NCI-H2107 treated with DMSO at 0.1 percent for 48 hours (cell line): Measurements from ENCODE around the gene PARP9.
A peak's percentile ranks its signal among the peaks of the same experiment; 100 is the strongest.

Source experiments
- DNase-seq: peaks from one replicate; lab custom pipeline; 2025; ENCODE audit not compliant: unreplicated experiment; lab: John Stamatoyannopoulos, UW

PARP9 gene

DNA sequence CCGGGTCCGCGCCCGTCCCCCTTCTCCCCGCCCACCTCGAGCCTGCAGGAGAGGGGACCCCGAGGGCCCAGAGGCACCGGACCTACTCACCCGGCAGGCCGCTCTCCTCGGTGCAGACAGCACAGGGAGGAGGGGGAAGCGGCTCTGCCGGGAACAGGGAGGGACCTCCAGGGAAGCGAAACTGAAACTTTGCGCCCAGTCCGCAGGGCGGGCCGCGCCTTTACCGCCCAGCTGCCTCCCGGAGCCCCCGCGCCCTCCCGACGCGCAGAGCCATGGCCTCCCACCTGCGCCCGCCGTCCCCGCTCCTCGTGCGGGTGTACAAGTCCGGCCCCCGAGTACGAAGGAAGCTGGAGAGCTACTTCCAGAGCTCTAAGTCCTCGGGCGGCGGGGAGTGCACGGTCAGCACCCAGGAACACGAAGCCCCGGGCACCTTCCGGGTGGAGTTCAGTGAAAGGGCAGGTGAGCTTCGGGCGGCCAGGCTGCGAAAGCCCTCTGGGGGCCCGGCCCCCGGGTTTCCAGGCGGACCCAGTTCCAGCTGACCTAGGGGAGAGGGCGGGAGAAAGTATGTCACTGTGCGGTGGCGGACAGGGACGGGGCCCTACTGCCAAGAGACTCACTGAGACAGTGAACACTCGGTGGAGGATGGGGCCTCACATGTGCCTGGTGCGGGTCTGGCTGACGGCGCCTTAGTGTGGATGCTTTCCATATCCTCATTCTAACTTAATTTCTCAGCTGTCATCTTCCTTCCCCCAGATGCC, at the start of gene PARP9, which contains the start of gene DTX3L:
Gene PARP9, minus strand, starts transcription at position 146 of the 758 bp plus-strand sequence. CDS start 4,680 bp downstream, outside the sequence.
Gene DTX3L, plus strand, starts transcription at position 184 of the 758 bp plus-strand sequence. Its CDS starts 89 bp downstream, at position 273.
- peak; percentile 51 for DNase-seq

DNA sequence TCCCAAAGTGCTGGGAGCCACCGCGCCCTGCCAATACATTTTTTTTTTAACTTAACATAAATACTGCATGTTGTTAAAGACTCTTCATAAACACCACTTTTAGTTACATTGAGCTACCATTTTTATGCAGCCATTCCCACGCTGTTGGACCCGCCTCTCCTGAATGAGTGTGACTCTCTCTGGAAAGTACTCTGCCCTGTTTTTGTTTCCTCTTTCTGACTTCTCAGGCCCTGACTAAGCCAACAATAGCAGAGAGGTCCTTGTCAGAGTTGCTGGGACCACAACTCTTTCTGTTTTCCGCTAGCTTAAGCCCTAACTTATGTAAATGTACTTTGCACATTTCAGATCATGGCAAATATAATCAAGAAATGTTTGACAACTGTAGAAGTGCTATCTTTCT, 48.6 kb upstream of the PARP9 start:
- DNase-seq: no peak

GRCh38 chr3:122609798-122610559, 45.9 kb upstream of the PARP9 start:
- DNase-seq: no peak

GRCh38 chr3:122608916-122609315, 44.8 kb upstream of the PARP9 start:
- DNase-seq: no peak

GRCh38 chr3:122606330-122606729, 42.2 kb upstream of the PARP9 start:
- DNase-seq: no peak

DNA sequence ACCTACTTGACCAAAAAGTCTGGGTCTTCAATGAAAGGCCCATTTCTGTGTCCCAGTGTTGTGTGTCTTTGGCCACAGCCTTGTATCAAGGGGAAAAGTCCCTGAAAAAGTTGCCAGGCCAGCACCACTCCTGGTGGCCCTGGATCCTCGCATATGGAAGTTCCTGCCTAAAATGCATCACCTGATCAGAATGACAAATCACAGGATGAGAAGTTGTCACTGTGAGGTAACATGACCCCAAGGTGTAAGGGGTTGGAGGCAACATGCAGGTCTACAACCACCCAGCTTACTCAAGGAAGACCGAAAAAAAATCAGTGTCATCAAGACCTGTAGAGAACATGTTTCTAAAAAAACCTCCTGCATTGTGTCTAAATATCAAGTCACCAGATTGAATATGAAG, 39.0 kb upstream of the PARP9 start:
- no peak for DNase-seq

GRCh38 chr3:122602011-122602710, 38.1 kb upstream of the PARP9 start:
- DNase-seq: no peak

GRCh38 chr3:122598556-122598955, 34.5 kb upstream of the PARP9 start:
- no peak for DNase-seq

DNA sequence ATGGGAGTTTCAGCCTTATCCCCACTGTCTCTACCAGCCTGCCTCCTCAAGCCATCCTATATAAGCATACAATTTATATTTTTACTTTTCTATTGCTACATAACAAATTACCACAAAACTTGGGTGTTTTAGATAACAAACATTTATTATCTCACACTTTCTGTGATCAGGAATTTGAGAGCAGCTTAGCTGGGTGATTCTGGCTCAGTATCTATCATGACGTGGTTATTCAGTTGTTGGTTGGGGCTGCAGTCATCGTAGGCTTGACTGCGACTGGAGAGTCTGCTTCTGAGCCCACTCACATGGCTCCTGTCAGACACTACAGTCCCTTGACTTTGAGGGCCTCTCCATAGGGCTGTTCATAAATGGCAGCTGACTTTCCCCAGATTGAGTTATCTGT, 34.1 kb upstream of the PARP9 start:
- DNase-seq: no peak

DNA sequence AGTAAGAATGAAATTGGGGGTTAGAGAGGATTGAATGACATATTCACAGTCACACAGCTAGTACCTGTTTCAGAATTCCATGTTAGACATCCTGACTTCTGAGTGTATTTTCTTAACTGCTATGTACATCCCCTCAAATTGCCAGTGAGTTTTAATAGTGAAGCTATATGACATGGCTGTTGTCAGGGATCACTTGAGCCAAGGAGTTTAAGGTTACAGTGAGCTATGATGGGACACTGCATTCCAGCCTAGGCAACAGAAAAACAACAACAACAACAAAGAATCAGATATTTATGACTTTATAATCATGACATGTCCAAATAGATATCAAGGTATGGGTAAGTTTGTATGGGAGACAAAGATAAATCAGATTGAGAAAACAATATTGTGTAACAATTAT, 29.9 kb upstream of the PARP9 start:
- DNase-seq: no peak

DNA sequence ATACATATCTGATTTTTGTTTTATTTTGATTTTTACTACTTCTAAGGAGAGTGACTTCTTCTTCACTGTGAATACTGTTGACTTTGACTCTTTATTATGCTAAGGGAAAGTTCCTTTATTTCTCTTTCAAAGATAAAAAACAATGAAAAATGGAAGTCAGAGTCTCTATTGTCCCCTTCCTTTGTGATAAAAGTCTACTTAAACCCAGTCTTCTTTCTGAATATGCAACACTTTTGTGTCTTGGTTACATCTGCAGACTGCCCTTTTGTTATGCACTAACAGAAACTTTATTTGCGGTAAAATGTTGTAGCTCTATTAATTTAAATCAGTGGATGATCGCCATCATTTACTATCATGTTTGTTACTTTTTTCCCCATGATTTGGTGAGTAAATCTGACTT, 26.5 kb upstream of the PARP9 start:
- no peak for DNase-seq

- DNase-seq: no peak
These were observed 25.2 kb upstream of the PARP9 start for GRCh38 chr3:122589297-122589696.

DNA sequence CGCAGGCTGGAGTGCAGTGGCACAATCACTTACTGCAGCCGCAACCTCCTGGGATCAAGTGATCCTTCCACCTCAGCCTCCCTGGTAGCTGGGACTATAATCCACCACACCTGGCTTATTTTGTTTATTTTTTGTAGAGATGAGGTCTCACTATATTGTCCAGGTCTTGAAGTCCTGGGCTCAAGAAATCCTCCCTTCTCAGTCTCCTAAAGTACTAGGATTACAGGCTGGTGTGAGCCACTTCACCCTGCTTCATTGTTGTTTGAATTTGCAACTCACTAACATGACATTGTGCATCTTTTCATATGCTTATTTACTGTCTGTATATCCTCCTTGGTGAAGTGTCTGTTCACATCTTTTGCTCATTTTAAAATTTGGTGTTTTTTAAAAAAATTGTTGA, 23.5 kb upstream of the PARP9 start:
- no peak for DNase-seq

- no peak for DNase-seq
These were observed 22.8 kb upstream of the PARP9 start for GRCh38 chr3:122586773-122587485.

- no peak for DNase-seq
These were observed 22.0 kb upstream of the PARP9 start for GRCh38 chr3:122586098-122586497.

GRCh38 chr3:122582390-122582789, 18.3 kb upstream of the PARP9 start:
- DNase-seq: no peak

- DNase-seq: no peak
These were observed 17.5 kb upstream of the PARP9 start for GRCh38 chr3:122581622-122582021.

- DNase-seq: no peak
These were observed 16.4 kb upstream of the PARP9 start for GRCh38 chr3:122580470-122580869.

- DNase-seq: peak; percentile 46
These were observed 14.1 kb upstream of the PARP9 start for GRCh38 chr3:122578069-122578740.

DNA sequence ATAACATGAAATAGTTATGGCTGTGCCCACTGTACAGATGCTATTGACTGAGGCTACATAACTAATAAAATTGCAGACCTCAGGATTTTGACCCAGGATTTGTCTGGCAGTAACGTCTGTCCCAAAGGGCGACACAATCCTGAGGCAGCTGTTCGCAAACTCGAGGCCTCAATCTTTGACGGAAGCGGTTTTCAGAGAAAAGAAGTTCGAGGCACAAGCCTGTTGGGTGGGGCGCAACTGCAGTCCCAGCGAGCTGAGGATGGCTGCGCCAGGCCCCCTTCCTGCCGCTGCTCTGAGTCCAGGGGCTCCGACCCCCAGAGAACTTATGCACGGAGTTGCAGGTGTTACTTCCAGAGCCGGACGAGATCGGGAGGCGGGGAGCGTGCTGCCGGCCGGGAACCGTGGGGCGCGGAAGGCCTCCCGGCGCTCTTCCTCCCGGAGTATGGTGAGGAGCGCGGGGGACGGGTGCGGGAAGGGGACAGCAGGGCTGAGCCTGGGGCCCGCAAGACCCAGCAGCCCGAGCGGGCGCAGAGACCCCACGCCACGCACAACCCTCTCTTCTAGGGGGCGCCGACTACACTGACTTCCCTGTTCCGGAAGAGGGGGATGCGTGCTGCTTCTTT, 13.4 kb upstream of the PARP9 start, which contains the start of gene PARP15:
Gene PARP15, plus strand, starts transcription at position 242 of the 623 bp plus-strand sequence. Its CDS starts 18 bp downstream, at position 260.
- no peak for DNase-seq
